HepG2 (cell line): ENCODE measurements around the gene PHRF1. TPM values are rescaled to one million over a fixed set of nuclear protein-coding genes. Genes with fewer than 3 reads are reported as not detected.

Experiments used
- AFF4 ChIP-seq: sonication (generic); formaldehyde crosslinking; IDR thresholded peaks from 2 replicates; pipeline ENCODE4 v1.4.0; 2020; ENCODE audit warnings: missing genetic modification reagents
- ASH2L ChIP-seq: fragments of 300-600, 200-600 bp; sonication (generic); IDR thresholded peaks from 2 replicates; pipeline ENCODE4 v1.7.0; 2017; ENCODE audit warnings: low read depth, mild to moderate bottlenecking, moderate library complexity, mixed read lengths, low read length; ENCODE audit not compliant: insufficient read length
- LRRFIP1 ChIP-seq: sonication (generic); formaldehyde crosslinking; conservative IDR thresholded peaks from 2 replicates; pipeline ENCODE4 v1.4.0; 2020; ENCODE audit warnings: missing genetic modification reagents
- MED1 ChIP-seq: sonication (generic); formaldehyde crosslinking; IDR thresholded peaks from 2 replicates; pipeline ENCODE4 v1.4.0; 2020; ENCODE audit warnings: missing genetic modification reagents
- MIXL1 ChIP-seq: IDR thresholded peaks from 2 replicates; pipeline ENCODE4 v1.6.1; 2016
- MTA1 ChIP-seq: sonication (generic); formaldehyde crosslinking; IDR thresholded peaks from 2 replicates; pipeline ENCODE4 v1.4.0; 2020; ENCODE audit warnings: missing genetic modification reagents, mild to moderate bottlenecking, borderline replicate concordance
- NRL ChIP-seq: sonication (generic); formaldehyde crosslinking; IDR thresholded peaks from 2 replicates; pipeline ENCODE4 v1.5.0; 2020; ENCODE audit warnings: missing genetic modification reagents, mild to moderate bottlenecking, moderate library complexity, borderline replicate concordance
- PRMT3 ChIP-seq: sonication (generic); formaldehyde crosslinking; IDR thresholded peaks from 2 replicates; pipeline ENCODE4 v1.8.1; 2022; ENCODE audit warnings: low read depth, mild to moderate bottlenecking, moderate library complexity, missing genetic modification reagents, borderline replicate concordance
- TBL1XR1 ChIP-seq: fragments of 150-350 bp; IDR thresholded peaks from 2 replicates; pipeline ENCODE4 v1.6.1; 2014; ENCODE audit warnings: borderline replicate concordance, low read length; ENCODE audit not compliant: partially characterized antibody
- TOPORS ChIP-seq: sonication (generic); formaldehyde crosslinking; IDR thresholded peaks from 2 replicates; pipeline ENCODE4 v1.8.0; 2023; ENCODE audit warnings: mild to moderate bottlenecking, missing genetic modification reagents
- ZFP36L2 ChIP-seq: sonication (generic); formaldehyde crosslinking; IDR thresholded peaks from 2 replicates; pipeline ENCODE4 v1.4.0; 2020; ENCODE audit warnings: missing genetic modification reagents
- ZNF326 ChIP-seq: sonication (generic); formaldehyde crosslinking; IDR thresholded peaks from 2 replicates; pipeline ENCODE4 v1.4.0; 2020; ENCODE audit warnings: missing genetic modification reagents, borderline replicate concordance
- ZNF407 ChIP-seq: sonication (generic); formaldehyde crosslinking; IDR thresholded peaks from one replicate; pipeline ENCODE4 v1.5.1; 2020; ENCODE audit warnings: mild to moderate bottlenecking, missing genetic modification reagents; ENCODE audit errors: not compliant biosample characterization
- ZNF468 ChIP-seq: sonication (generic); formaldehyde crosslinking; IDR thresholded peaks from 2 replicates; pipeline ENCODE4 v1.8.0; 2022; ENCODE audit warnings: mild to moderate bottlenecking, moderate library complexity, missing genetic modification reagents
- polyA plus RNA-seq, 8 experiments: library from polyadenylated mRNA; depleted of rRNA in 3 of 8; stranded (reverse) in 7 of 8; unstranded in 1 of 8; fragments of >200 nt; fragmentation: Illumina TruSeq in 4 of 8; extraction: Trizol in 4 of 8; gene quantifications; 2 replicates each; pipeline versions ENCODE4 v1.2.1 to v1.2.3, GENCODE V29; 2011 to 2016; ENCODE audit warnings: low read depth in 4 of 8, missing spikeins in 1 of 8, mixed read lengths in 1 of 8; ENCODE audit not compliant: insufficient read depth in 1 of 8
- total RNA-seq, 5 experiments: library from RNA; depleted of rRNA; stranded (reverse); fragments of >200 nt; fragmentation: Illumina TruSeq; extraction: Trizol; gene quantifications; 2 replicates each; pipeline ENCODE4 v1.2.3, GENCODE V29; 2016; ENCODE audit warnings: low read depth in 1 of 5

The PHRF1 gene
- total and polyA plus RNA-seq, 2 of the 13 experiments (the other 11 are each of a cell fraction or from before 2014, with no cell fraction given), result 8.2 to 16.7 TPM

GRCh38 chr11:560305-561147 is 15.7 kb upstream of the PHRF1 start, which contains the start of the genes LMNTD2 and RASSF7 (continued):
- TF ChIP-seq LRRFIP1 (CRISPR knock-in tag) (no peak), PRMT3 (no peak), TBL1XR1 (no peak), ZNF468 (CRISPR knock-in tag) (no peak), ASH2L (no peak), AFF4 (no peak), ZFP36L2 (CRISPR knock-in tag) (no peak), TOPORS (CRISPR knock-in tag) (no peak), ZNF407 (peak; percentile 62), MED1 (no peak), MIXL1 (no peak), ZNF326 (CRISPR knock-in tag) (no peak), NRL (CRISPR knock-in tag) (peak; percentile 71), MTA1 (CRISPR knock-in tag) (peak; percentile 33; the same call in 1 of the 2 replicates)
